ENCODE data around the gene ROR2.

The ROR2 gene

GRCh38 chr9:91904588-91905236 lies 45.3 kb downstream of the ROR2 start:
- H3K9me3 Mint-ChIP-seq, result no peaks in the 10 kb centered on the region
- H3K4me1 Mint-ChIP-seq (ENCODE audit: low read depth), result no peaks in the 10 kb centered on the region
- no peak overlapping the region for H3K4me3 Mint-ChIP-seq
- H3K36me3 Mint-ChIP-seq (ENCODE audit: low read depth), result no peaks in the 10 kb centered on the region
- no peak overlapping the region for H3K27ac Mint-ChIP-seq
- peaks cover 15% of the 10 kb centered on the region for H3K27me3 Mint-ChIP-seq

GRCh38 chr9:91903126-91903911 lies 46.7 kb downstream of the ROR2 start:
- Mint-ChIP-seq H3K4me3 (no peak overlapping the region), H3K9me3 (no peaks in the 10 kb centered on the region), H3K27ac (no peak overlapping the region), H3K27me3 (peaks cover 15% of the 10 kb centered on the region), H3K36me3 (ENCODE audit: low read depth) (no peaks in the 10 kb centered on the region), H3K4me1 (ENCODE audit: low read depth) (no peaks in the 10 kb centered on the region)

- H3K27me3 Mint-ChIP-seq, result peaks cover 15% of the 10 kb centered on the region
- H3K4me1 Mint-ChIP-seq (ENCODE audit: low read depth), result no peaks in the 10 kb centered on the region
- H3K36me3 Mint-ChIP-seq (ENCODE audit: low read depth), result no peaks in the 10 kb centered on the region
- no peak overlapping the region for H3K27ac Mint-ChIP-seq
- H3K4me3 Mint-ChIP-seq, result no peak overlapping the region
- no peaks in the 10 kb centered on the region for H3K9me3 Mint-ChIP-seq
Observed at GRCh38 chr9:91902475-91903125, 47.4 kb downstream of the ROR2 start.

GRCh38 chr9:91900797-91901177 lies 49.2 kb downstream of the ROR2 start:
- no peaks in the 10 kb centered on the region for H3K9me3 Mint-ChIP-seq
- H3K36me3 Mint-ChIP-seq (ENCODE audit: low read depth), result no peaks in the 10 kb centered on the region
- H3K27me3 Mint-ChIP-seq, result peaks cover 10% of the 10 kb centered on the region
- no peak overlapping the region for H3K27ac Mint-ChIP-seq
- H3K4me1 Mint-ChIP-seq (ENCODE audit: low read depth), result no peaks in the 10 kb centered on the region
- no peak overlapping the region for H3K4me3 Mint-ChIP-seq

GRCh38 chr9:91900055-91900796 lies 49.8 kb downstream of the ROR2 start:
- Mint-ChIP-seq H3K36me3 (ENCODE audit: low read depth) (no peaks in the 10 kb centered on the region), H3K27ac (no peak overlapping the region), H3K4me3 (no peak overlapping the region), H3K27me3 (peaks cover 10% of the 10 kb centered on the region), H3K4me1 (ENCODE audit: low read depth) (no peaks in the 10 kb centered on the region), H3K9me3 (no peaks in the 10 kb centered on the region)

GRCh38 chr9:91899594-91899993 lies 50.4 kb downstream of the ROR2 start:
- Mint-ChIP-seq H3K9me3 (no peaks in the 10 kb centered on the region), H3K4me1 (ENCODE audit: low read depth) (no peaks in the 10 kb centered on the region), H3K27me3 (peaks cover 10% of the 10 kb centered on the region), H3K36me3 (ENCODE audit: low read depth) (no peaks in the 10 kb centered on the region), H3K4me3 (no peak overlapping the region), H3K27ac (no peak overlapping the region)

- H3K4me3 Mint-ChIP-seq, result no peak overlapping the region
- H3K4me1 Mint-ChIP-seq (ENCODE audit: low read depth), result no peaks in the 10 kb centered on the region
Observed at GRCh38 chr9:91899219-91899563, 50.8 kb downstream of the ROR2 start.

GRCh38 chr9:91898451-91899218 lies 51.4 kb downstream of the ROR2 start:
- Mint-ChIP-seq H3K9me3 (no peaks in the 10 kb centered on the region), H3K4me1 (ENCODE audit: low read depth) (no peaks in the 10 kb centered on the region), H3K27ac (no peak overlapping the region), H3K4me3 (no peak overlapping the region), H3K27me3 (peaks cover 12% of the 10 kb centered on the region), H3K36me3 (ENCODE audit: low read depth) (no peaks in the 10 kb centered on the region)

More at GRCh38 chr9:91899219-91899563, 50.8 kb downstream of the ROR2 start:
- H3K36me3 Mint-ChIP-seq (ENCODE audit: low read depth), result no peaks in the 10 kb centered on the region
- H3K27me3 Mint-ChIP-seq, result peaks cover 10% of the 10 kb centered on the region
- no peaks in the 10 kb centered on the region for H3K9me3 Mint-ChIP-seq
- no peak overlapping the region for H3K27ac Mint-ChIP-seq

- no peaks in the 10 kb centered on the region for H3K9me3 Mint-ChIP-seq
- no peaks in the 10 kb centered on the region for H3K4me1 Mint-ChIP-seq (ENCODE audit: low read depth)
- H3K4me3 Mint-ChIP-seq, result no peak overlapping the region
- no peak overlapping the region for H3K27ac Mint-ChIP-seq
- H3K27me3 Mint-ChIP-seq, result peaks cover 3% of the 10 kb centered on the region
- H3K36me3 Mint-ChIP-seq (ENCODE audit: low read depth), result no peaks in the 10 kb centered on the region
Observed at GRCh38 chr9:91897201-91897600, 52.8 kb downstream of the ROR2 start.

GRCh38 chr9:91896513-91897121 lies 53.4 kb downstream of the ROR2 start:
- H3K27ac Mint-ChIP-seq, result no peak overlapping the region
- H3K9me3 Mint-ChIP-seq, result no peaks in the 10 kb centered on the region
- H3K27me3 Mint-ChIP-seq, result peaks cover 3% of the 10 kb centered on the region
- no peaks in the 10 kb centered on the region for H3K36me3 Mint-ChIP-seq (ENCODE audit: low read depth)
- no peak overlapping the region for H3K4me3 Mint-ChIP-seq
- no peaks in the 10 kb centered on the region for H3K4me1 Mint-ChIP-seq (ENCODE audit: low read depth)

- no peaks in the 10 kb centered on the region for H3K9me3 Mint-ChIP-seq
- H3K36me3 Mint-ChIP-seq (ENCODE audit: low read depth), result no peaks in the 10 kb centered on the region
Observed at GRCh38 chr9:91896097-91896496, 53.9 kb downstream of the ROR2 start.

GRCh38 chr9:91894536-91894935 lies 55.5 kb downstream of the ROR2 start:
- Mint-ChIP-seq H3K4me1 (ENCODE audit: low read depth) (no peaks in the 10 kb centered on the region), H3K27ac (no peak overlapping the region), H3K36me3 (ENCODE audit: low read depth) (no peaks in the 10 kb centered on the region), H3K4me3 (no peak overlapping the region), H3K9me3 (no peaks in the 10 kb centered on the region), H3K27me3 (peaks cover 3% of the 10 kb centered on the region)

More at GRCh38 chr9:91896097-91896496, 53.9 kb downstream of the ROR2 start:
- Mint-ChIP-seq H3K4me3 (no peak overlapping the region), H3K27me3 (peaks cover 3% of the 10 kb centered on the region), H3K4me1 (ENCODE audit: low read depth) (no peaks in the 10 kb centered on the region), H3K27ac (peak overlapping the region; percentile 21)

- Mint-ChIP-seq H3K27ac (no peak overlapping the region), H3K4me3 (no peak overlapping the region), H3K4me1 (ENCODE audit: low read depth) (no peaks in the 10 kb centered on the region), H3K27me3 (peaks cover 3% of the 10 kb centered on the region), H3K36me3 (ENCODE audit: low read depth) (no peaks in the 10 kb centered on the region), H3K9me3 (no peaks in the 10 kb centered on the region)
Observed at GRCh38 chr9:91894023-91894422, 56.0 kb downstream of the ROR2 start.

GRCh38 chr9:91891915-91892314 lies 58.1 kb downstream of the ROR2 start:
- Mint-ChIP-seq H3K4me1 (ENCODE audit: low read depth) (no peaks in the 10 kb centered on the region), H3K27me3 (peaks cover 20% of the 10 kb centered on the region)

More at GRCh38 chr9:91891915-91892314, 58.1 kb downstream of the ROR2 start:
- no peaks in the 10 kb centered on the region for H3K36me3 Mint-ChIP-seq (ENCODE audit: low read depth)
- no peak overlapping the region for H3K27ac Mint-ChIP-seq
- no peak overlapping the region for H3K4me3 Mint-ChIP-seq
- H3K9me3 Mint-ChIP-seq, result no peaks in the 10 kb centered on the region

All from stimulated activated naive CD8-positive, alpha-beta T cell treated with anti-CD3 and anti-CD28 coated beads, Interleukin-15, Interleukin-2, amounts not matched to agents 100 ng/mL and 50 ng/mL, for 24 hours (primary cell).